ENCODE results near the gene MAML3.

GRCh38 chr4:139744232-139744631 lies 409.8 kb downstream of the MAML3 start:
- no peak for TF ChIP-seq CTCF (IDR thresholded peaks at IDR 0.05; ENCODE audit: low read depth, low read length)
- no peak for TF ChIP-seq POLR2A (IDR thresholded peaks at IDR 0.05; ENCODE audit: extremely low read depth, insufficient read length)
- TF ChIP-seq MYC (IDR thresholded peaks at IDR 0.05; ENCODE audit: low read depth, low read length): no peak

All from NB4 (cell line).